HG03378 (cell line): ENCODE data around the gene UNKL.

ENCODE experiments used
- ATAC-seq: cut with Tn5 transposase; IDR thresholded peaks from one replicate; pipeline ENCODE4 v1.9.1; 2021; ENCODE audit warnings: mild to moderate bottlenecking, moderate library complexity; ENCODE audit not compliant: unreplicated experiment

The UNKL gene

DNA sequence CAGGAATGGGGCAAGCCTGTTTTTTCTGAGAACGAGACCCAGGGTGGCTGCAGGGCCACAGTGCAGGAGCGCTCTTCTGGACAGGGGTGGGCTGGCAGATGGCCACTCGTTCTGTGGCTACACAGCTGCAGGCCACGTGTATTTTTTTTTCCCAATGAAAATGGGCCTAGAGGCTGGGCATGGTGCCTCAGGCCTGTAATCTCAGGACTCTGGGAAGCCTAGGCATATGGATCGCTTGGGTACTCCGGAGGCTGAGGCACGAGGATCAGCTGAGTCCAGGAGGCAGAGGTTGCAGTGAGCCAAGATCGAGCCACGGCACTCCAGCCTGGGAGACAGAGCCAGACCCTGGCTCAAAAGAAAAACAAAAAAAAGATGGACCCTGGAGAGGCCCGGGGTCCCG lies 6.8 kb downstream of the UNKL start:
- no peak for ATAC-seq

- ATAC-seq: no peak
Observed at GRCh38 chr16:1403733-1404132, 10.8 kb downstream of the UNKL start.

DNA sequence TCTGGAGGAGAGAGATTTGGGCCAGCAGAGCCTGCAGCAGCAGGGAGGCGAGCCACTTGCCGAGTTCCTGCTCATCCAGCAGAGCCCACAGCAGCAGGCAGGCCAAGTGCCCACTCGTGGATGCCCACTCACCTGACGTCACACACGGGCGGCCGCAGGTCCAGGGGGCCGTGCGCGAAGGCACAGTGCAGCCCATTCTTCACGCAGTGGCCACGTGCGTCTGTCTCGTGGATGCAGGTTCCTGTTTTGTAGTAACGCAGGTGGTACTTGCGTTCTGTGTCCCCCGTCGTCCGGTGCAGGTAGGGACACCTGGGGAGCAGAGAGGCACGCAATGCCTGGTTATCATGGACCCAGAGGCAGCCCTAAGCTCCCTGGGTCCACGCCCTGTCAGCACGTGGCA lies 11.5 kb downstream of the UNKL start:
- no peak for ATAC-seq

- ATAC-seq: no peak
Observed at GRCh38 chr16:1401758-1402154, 12.7 kb downstream of the UNKL start.

DNA sequence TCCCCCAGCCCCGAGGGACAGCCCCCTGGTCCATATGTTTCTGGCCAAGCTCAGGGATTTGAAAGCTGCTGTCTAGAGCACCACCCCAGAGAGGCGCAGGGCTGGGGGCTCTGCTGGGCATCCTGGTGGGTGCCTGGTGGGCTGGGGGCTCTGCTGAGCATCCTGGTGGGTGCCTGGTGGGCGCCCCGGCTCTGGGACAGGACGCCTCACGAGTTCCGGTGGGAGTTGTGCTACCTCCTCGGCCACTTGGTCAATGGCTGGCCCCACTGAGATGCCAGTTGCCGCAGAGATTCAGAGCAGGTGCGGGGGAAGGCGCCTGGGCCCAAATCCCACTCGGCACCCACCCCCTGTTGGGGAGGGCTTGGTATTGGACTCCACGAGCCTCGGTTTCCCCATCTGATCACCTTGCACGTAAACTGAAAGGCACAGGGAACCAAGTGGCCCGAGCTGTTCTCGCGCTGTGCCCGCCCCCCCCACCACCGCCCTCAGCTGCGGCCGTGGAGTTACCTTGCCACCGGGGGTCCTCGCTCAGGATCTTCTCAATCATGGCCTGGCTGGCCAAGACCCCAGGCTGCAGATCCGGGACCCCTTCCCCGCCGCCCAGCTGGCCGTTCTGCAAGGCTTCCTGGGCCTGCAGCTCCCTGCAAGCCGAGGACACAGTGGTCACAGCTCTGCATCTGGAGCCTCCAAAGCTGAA lies 13.3 kb downstream of the UNKL start:
- no peak for ATAC-seq

GRCh38 chr16:1398826-1399581 lies 15.5 kb downstream of the UNKL start:
- ATAC-seq: no peak

GRCh38 chr16:1398351-1398750 lies 16.2 kb downstream of the UNKL start:
- no peak for ATAC-seq

DNA sequence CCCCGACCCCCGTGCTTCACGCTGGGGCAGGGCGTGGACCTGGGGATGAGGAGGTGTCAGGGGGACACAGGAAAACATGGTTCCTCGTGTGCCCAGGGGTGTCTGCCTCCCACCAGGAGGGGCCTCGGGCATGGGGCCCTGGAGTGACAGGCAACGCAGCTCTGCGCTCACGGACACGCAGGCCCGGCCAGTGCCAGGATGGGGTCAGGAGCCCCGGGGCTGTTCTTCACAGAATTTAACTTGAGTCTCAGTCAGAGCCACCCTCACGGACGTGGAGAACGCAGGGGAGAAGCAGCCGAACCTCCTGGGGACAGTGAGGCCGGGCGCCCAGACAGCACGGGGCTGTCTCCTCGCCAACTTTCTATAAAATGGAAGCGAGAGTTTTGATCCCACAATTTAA lies 16.7 kb downstream of the UNKL start:
- ATAC-seq: no peak

DNA sequence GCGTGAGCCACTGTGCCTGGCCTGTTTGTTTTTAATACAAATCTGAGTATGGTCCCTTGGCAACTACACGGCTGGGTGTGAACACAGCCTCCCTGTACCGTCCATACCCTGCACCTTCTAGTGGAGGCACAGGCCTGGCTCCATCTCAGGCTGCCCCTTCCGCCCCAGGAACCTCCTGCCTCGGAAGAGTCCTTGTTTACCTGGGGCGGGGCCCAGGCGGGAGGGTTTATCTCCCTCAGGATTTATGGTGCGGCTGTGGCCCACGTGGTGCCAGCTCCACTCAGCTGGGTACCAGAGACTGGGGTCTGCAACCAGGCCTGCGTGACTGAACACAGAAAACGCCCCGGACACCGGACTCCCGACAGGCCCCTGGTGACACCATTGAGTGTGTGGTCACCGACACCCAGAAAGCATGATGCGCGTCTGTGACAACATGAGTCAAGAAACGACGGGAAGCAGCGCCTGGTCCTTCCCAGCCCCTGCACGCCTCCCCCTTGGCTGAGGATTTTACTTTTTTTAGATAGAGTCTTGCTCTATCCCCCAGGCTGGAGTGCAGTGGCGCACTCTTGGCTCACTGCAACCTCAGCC lies 19.0 kb downstream of the UNKL start:
- ATAC-seq: no peak

DNA sequence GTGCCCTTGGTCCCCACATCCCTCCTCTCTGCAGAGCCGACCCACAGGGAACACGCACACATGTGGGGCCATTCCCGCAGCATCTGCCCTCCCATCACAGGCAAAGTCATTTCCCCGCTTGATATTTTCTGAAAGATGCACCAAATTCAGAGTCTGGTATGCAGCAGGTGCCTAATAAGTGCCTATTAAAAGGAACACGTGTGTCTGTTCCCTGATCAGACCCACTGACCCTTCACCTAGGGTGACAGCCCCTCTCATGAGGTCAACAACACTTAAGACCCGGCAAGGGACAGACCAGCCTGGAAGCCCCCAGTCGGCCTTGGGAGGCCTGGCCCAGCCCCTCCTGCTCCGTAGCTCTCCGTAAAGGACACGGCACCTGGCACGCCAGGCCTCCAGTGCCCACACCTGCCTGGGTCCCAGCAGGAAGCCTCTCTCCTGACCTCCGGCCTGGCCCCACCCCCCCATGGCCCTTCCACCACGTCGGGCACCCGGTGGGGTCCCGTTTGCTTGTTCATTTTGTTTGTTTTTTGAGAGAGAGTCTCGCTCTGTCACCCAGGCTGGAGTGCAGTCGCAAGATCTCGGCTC lies 20.0 kb downstream of the UNKL start:
- ATAC-seq: no peak

- ATAC-seq: no peak
Observed at GRCh38 chr16:1393613-1394176, 20.8 kb downstream of the UNKL start.

GRCh38 chr16:1392826-1393225 lies 21.7 kb downstream of the UNKL start:
- no peak for ATAC-seq

DNA sequence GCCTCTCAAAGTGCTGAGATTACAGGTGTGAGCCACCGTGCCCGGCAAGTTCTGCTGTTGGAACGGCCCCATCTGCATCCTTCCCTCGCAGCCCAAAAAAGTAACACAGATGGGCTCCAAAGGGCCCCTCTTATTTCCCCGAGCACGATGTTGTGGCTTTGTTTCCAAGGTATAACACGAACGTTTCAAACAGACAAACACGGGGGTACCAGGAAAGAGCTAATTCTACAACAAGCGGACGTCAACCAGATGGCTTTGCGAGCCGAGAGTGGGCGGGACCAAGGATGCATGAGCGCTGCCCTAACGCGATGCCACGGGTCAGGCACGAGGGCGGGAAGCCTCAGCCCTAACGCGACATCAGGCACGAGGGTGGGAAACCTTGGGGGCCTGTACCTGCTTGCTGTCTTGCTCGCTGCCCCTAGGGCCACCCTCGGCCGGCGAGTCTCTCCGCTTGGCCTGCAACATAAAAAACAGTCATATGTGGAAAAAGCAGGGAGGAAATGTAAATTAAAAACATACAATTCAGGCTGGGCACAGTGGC lies 24.2 kb downstream of the UNKL start:
- no peak for ATAC-seq

DNA sequence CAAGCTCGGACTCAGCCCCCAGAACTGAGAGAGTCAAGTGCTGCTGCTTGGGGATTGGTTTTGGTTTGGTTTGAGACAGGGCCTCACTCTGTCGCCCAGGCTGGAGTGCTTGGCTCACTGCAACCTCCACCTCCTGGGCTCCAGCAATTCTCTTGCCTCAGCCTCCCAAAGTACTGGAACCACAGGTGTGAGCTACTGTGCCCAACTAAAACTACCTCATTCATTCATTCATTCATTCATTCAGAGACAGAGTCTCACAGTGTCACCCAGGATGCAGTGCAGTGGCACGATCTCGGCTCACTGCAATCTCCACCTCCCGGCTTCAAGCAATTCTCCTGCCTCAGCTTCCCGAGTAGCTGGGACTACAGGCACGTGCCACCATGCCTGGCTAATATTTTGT lies 24.7 kb downstream of the UNKL start:
- ATAC-seq: no peak

- no peak for ATAC-seq
Observed at GRCh38 chr16:1387331-1387730, 27.2 kb downstream of the UNKL start.

- ATAC-seq: no peak
Observed at GRCh38 chr16:1385232-1385631, 29.3 kb downstream of the UNKL start.

DNA sequence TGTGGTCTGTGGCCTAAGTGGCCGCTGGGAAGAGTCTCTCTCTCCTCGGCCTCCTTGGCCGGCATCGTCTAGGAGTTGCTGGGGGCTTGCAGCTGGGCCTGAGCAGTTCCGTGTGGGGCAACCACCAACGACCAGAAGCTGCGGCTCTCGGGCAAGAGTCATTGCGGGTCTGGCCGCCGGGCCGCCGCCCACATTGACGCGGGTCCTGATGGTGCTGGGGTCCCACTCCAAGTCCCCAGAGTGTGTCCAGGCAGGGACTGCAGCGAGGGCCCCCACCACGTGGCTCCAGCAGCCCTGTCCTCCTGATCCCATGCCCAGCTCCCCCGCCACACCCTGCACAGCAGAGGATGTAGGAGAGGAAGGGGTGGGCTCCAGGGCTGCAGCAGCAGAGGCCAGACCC lies 30.9 kb downstream of the UNKL start:
- ATAC-seq: no peak

GRCh38 chr16:1381612-1382406 lies 32.7 kb downstream of the UNKL start:
- no peak for ATAC-seq

GRCh38 chr16:1380195-1380594 lies 34.3 kb downstream of the UNKL start:
- no peak for ATAC-seq

DNA sequence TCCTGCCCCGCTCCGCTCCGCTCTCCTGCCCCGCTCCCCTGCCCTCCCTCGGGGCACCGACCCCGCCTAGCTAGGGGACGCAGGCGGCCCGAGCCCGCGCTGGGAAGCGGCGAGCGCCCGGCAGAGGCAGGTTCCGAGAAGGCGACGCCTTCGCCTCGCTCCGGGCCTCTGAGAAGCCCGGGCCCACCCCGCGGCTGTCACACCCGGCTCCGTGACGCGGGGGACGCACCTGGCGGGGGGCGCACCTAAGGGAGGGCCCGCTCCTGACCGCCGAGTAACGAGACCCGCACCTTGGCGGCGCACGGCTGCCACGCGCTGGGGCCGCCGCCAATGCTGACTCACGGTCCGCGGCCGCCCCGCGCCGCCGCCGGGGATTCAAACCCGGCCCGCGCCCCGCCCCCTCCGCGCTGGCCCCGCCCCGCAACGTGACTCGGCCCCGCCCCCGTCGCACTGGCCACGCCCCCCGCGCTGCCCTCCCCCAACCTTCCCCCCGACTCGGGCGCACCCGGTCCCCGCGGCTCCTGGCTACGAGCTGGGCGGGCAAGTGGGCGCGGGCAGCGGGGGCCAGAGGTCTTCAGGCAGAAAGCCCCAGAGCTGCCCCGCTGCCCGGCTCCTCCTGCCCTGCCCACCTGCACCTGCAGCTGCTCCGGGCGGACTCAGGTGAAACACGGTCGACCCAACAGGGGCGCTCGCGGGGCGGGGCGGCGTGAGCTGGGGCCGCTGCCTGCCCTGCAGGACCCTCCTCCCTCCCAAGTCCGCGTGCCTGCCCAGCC lies 35.0 kb downstream of the UNKL start:
- no peak for ATAC-seq
